ENCODE results near the gene UNKL. TPM values are rescaled to one million over a fixed set of nuclear protein-coding genes. Genes with fewer than 3 reads are reported as not detected.

The UNKL gene
- total and polyA plus RNA-seq, 8 donors, result 4.8 to 75.0 (median 28.2) TPM

- no peak for DNase-seq
- TF ChIP-seq POLR2AphosphoS5 (IDR thresholded peaks at IDR 0.05), result no peak
- TF ChIP-seq, protein P1, sequence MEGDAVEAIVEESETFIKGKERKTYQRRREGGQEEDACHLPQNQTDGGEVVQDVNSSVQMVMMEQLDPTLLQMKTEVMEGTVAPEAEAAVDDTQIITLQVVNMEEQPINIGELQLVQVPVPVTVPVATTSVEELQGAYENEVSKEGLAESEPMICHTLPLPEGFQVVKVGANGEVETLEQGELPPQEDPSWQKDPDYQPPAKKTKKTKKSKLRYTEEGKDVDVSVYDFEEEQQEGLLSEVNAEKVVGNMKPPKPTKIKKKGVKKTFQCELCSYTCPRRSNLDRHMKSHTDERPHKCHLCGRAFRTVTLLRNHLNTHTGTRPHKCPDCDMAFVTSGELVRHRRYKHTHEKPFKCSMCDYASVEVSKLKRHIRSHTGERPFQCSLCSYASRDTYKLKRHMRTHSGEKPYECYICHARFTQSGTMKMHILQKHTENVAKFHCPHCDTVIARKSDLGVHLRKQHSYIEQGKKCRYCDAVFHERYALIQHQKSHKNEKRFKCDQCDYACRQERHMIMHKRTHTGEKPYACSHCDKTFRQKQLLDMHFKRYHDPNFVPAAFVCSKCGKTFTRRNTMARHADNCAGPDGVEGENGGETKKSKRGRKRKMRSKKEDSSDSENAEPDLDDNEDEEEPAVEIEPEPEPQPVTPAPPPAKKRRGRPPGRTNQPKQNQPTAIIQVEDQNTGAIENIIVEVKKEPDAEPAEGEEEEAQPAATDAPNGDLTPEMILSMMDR (IDR thresholded peaks at IDR 0.05), result no peak
- no peak for TF ChIP-seq POLR2A (IDR thresholded peaks at IDR 0.05)
- TF ChIP-seq EP300 (IDR thresholded peaks at IDR 0.05), result no peak
- Histone ChIP-seq H3K27ac (no peak overlapping the region), H3K4me3 (no peak overlapping the region), H3K9me3 (no peaks in the 10 kb centered on the region), H3K4me1 (peaks cover 0 to 6% (median 0%) of the 10 kb centered on the region in 4 donors), H3K27me3 (peaks cover 0 to 26% (median 0%) of the 10 kb centered on the region in 3 donors), H3K36me3 (no peaks in the 10 kb centered on the region)
- intact Hi-C loops (cut with DNase I; ENCODE audit: low total_unique reads), result no loop called here
- 82 to 94% (median 89%) methylated on average over 38 to 47 of the region's 47 CpGs for WGBS, 5 donors
Observed at GRCh38 chr16:1436731-1437355, 22.3 kb upstream of the UNKL start.

GRCh38 chr16:1435921-1436697, 21.6 kb upstream of the UNKL start:
- Histone ChIP-seq H3K4me3 (no peak overlapping the region), H3K27ac (no peak overlapping the region), H3K4me1 (peaks cover 0 to 13% (median 5%) of the 10 kb centered on the region in 4 donors), H3K27me3 (peaks cover 0 to 30% (median 0%) of the 10 kb centered on the region in 3 donors), H3K9me3 (no peaks in the 10 kb centered on the region), H3K36me3 (no peaks in the 10 kb centered on the region)
- WGBS, 5 donors, result 60 to 80% (median 68%) methylated on average over 27 to 32 of the region's 32 CpGs
- DNase-seq, result peak; percentile 47 to 51
- TF ChIP-seq, protein P1 (IDR thresholded peaks at IDR 0.05), result no peak
- TF ChIP-seq POLR2A (IDR thresholded peaks at IDR 0.05) (no peak), EP300 (IDR thresholded peaks at IDR 0.05) (no peak), POLR2AphosphoS5 (IDR thresholded peaks at IDR 0.05) (no peak)
- intact Hi-C loops (cut with DNase I; ENCODE audit: low total_unique reads), result no loop called here

DNA sequence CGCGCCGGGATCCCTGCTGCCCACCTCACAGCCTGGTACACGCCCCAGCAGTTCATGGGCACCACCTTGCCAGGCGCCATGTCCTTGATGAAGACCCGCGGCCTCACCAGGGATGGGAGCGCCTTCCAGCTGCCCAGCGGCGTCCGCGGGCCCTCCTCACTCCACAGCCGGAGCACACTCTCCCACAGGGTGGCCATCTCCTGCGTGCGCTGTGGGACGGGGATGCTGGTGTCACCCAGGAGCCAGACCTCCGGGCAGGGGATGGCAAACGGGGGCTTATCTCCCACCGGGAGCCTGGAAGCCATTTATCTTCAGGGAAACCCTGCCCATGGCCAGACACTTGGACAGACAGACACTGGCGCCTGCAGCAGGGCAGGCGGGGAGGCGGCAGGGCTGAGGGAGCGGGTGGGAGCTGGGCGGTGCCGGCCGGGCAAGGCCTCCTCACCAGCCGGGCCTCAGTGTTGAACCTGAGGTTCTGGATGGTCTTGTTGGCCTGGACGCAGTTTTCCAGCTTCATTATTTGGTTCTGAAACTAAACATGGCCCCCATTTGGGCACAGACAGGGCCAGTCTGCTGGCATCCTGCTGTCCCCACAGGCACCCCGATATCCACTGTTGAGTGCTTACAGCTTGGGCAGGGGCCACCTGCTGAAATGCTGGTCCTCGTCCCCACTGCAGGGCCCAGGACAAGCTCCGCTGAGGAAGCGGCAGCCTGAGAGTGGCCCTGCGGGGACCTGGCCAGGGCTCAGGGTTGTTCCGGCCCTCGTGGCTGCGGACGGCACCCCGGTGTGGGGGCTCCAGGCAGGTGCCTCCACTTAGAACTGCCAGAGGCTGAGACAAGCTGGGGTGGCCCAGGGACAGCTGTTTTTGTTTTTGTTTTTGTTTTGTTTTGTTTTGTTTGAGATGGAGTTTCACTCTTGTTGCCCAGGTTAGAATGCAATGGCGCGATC, 20.4 kb upstream of the UNKL start:
- WGBS, 5 donors, result 86 to 92% (median 91%) methylated on average over 26 to 40 of the region's 40 CpGs
- TF ChIP-seq EP300 (IDR thresholded peaks at IDR 0.05) (no peak), POLR2A (IDR thresholded peaks at IDR 0.05) (no peak), POLR2AphosphoS5 (IDR thresholded peaks at IDR 0.05) (no peak)
- TF ChIP-seq, protein P1 (IDR thresholded peaks at IDR 0.05), result no peak
- Histone ChIP-seq H3K4me1 (peaks cover 8 to 25% (median 17%) of the 10 kb centered on the region in 4 donors), H3K27ac (no peak overlapping the region), H3K36me3 (no peaks in the 10 kb centered on the region), H3K27me3 (peaks cover 0 to 30% (median 0%) of the 10 kb centered on the region in 3 donors), H3K9me3 (no peaks in the 10 kb centered on the region), H3K4me3 (no peak overlapping the region)
- intact Hi-C loops (cut with DNase I; ENCODE audit: low total_unique reads), result no loop called here
- no peak for DNase-seq

DNA sequence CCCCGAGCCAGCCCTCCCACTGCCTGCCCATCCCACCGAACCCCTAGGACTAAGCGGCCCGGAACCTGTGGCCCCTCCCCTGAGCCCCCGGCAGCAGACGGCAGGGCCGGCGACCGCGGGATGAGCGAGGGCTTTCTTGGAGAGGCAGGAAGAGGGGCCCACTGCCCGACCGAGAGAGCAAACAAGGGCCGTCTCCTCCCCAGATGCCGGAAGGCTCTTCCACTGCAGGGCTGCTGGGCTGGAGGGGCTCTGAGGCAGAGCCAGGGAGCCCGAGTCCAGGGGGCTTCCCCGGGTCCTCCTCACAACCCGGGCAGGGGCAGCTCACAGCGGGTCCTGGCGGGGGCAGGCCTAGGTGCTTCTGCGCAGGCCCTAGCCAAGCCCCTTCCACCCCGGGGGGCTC, 19.3 kb upstream of the UNKL start:
- no peaks in the 10 kb centered on the region for H3K36me3 ChIP-seq
- H3K27ac ChIP-seq, result no peak overlapping the region
- WGBS, 5 donors, result 42 to 63% (median 55%) methylated on average over 9 to 22 of the region's 22 CpGs
- no peak overlapping the region for H3K4me3 ChIP-seq
- peaks cover 0 to 30% (median 0%) of the 10 kb centered on the region in 3 donors for H3K27me3 ChIP-seq
- no peak for DNase-seq
- H3K4me1 ChIP-seq, result peaks cover 14 to 37% (median 29%) of the 10 kb centered on the region in 4 donors
- TF ChIP-seq EP300 (IDR thresholded peaks at IDR 0.05) (no peak), POLR2AphosphoS5 (IDR thresholded peaks at IDR 0.05) (no peak), POLR2A (IDR thresholded peaks at IDR 0.05) (no peak)
- TF ChIP-seq, protein P1 (IDR thresholded peaks at IDR 0.05), result no peak
- no peaks in the 10 kb centered on the region for H3K9me3 ChIP-seq
- intact Hi-C loops (cut with DNase I; ENCODE audit: low total_unique reads), result no loop called here
